NCI-H2107 (cell line): ENCODE data around the gene PRTFDC1.
"Not testable (repeated sequence)": the region's sequence is repeated elsewhere in the genome, so short reads cannot be mapped to it uniquely, and the experiment has no call there.

Experiments
- DNase-seq: peaks from one replicate; lab custom pipeline; 2025; lab: John Stamatoyannopoulos, UW

PRTFDC1 gene, protein sequence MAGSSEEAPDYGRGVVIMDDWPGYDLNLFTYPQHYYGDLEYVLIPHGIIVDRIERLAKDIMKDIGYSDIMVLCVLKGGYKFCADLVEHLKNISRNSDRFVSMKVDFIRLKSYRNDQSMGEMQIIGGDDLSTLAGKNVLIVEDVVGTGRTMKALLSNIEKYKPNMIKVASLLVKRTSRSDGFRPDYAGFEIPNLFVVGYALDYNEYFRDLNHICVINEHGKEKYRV

DNA sequence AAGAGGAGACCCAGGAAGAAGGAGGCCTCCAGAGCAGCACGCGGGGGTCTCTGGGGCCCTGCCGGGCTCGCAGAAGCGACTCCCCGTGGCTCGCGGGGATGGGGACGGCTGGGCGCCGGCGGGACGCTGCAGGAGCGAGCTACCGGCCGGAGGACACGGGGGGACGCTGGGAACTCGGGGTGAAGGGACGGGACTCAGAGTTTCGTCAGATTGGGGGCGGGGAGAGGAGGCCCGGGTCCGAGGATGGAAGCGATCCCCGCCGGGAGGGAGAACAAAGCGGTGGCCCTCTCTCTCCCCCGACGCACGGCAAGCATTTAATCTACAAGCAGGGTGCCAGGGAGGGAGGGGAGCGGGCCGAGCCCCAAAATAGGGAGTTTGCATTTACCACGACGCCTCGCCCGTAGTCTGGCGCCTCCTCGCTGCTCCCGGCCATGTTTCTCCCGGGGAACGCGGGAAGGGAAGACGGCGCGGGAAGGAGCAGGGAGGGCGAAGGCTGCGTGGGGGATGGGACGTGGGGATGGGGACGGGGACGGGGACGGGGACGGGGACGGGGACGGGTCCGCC lies at the start of gene PRTFDC1:
Gene PRTFDC1, minus strand, starts transcription at position 464 of the 564 bp plus-strand sequence. Its CDS starts 31 bp downstream, at position 433.
- DNase-seq: no peak

DNA sequence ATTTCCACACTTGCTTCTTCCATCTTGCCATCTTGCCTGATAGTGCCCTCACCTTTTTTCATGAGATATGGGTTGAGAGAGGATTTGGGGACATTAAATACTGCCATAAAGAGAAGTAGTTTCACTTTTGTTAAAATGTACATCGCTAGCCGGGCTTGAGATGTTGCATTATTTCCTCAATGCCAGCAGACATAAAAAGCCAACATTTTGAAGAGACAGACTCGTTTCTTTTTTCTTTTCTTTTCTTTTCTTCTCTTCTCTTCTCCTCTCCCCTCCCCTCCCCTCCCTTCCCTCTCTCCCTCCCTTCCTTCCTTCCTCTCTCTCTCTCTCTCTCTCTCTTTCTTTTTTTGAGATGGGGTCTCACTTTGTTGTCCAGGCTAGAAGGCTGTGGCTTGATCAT lies 45.6 kb upstream of the PRTFDC1 start:
- DNase-seq: no peak

DNA sequence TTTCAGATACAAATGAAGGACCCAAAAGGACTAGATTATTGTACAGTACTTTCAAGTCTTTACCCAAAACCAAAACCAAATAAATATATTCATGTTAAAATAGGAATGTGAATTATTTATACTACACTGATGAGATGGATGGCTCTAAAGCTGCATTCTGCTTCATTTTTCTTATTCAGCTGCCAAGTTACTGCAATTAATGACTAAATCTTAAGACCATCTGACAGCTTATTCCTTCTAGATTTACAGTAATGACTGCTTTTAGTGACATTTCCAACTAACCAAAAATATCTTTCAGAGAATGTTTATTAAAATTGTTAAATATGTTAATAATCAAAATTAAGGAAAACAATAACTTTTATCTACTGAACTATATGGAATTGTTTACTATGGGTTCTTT lies 42.7 kb upstream of the PRTFDC1 start:
- no peak for DNase-seq

DNA sequence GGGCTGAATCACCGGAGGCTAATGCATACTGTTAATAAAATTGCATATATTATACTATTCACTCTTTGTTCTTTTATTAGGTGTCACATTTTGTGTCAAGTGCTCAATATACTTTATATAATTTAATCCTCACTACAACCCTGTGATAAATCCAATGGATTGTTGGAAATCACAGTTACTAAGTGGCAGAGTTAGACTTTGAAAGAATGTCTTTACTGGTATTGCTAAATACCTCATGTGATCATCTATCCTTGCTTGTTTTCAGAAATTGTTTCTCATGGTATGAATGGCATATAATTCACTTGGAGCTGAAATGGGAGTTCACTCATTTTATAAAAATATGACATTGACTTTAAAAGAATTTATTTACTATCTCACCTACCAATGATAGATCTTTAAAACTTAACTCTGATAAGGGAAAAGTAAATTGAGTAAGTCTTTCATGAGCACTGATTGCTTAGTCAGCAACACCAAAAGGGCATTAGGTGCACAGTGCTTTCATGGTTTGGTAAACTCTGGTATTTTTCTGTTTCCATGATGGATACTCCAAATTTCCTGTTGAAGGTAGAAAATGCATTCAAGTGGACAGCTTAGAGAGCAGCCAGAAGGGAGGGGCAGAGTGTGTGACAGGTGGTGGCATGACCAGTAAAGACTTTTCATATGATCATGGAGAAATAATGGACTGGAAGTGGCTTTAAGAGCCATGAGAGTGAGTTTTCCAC lies 41.0 kb upstream of the PRTFDC1 start:
- DNase-seq: no peak

DNA sequence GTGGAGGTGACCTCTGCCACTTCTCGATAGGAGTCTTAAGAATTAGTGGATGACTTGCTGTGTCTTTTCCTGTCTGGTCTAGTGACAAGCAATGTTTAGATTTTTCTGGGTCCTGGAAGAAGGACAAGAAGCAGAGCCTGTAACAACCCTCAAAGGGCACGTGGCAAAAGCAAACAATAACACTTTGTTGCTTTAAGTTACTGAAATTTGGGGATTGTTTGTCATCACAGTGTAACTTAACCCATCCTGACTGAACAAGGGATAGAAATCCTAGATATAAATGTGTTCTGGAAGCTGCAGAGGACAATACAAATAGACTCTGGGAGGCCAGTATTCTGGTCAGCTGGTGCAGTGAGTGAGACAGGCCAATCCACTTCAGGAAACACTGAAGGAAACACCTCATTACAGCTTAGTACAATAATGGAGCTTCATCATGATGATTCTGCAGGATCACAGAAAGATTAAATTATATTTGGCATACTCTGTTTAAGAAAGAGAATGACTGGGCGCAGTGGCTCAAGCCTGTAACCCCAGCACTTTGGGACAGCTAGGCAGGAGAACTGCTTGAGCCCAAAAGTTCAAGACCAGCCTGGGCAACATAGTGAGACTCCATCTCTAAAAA lies 40.2 kb upstream of the PRTFDC1 start:
- no peak for DNase-seq

DNA sequence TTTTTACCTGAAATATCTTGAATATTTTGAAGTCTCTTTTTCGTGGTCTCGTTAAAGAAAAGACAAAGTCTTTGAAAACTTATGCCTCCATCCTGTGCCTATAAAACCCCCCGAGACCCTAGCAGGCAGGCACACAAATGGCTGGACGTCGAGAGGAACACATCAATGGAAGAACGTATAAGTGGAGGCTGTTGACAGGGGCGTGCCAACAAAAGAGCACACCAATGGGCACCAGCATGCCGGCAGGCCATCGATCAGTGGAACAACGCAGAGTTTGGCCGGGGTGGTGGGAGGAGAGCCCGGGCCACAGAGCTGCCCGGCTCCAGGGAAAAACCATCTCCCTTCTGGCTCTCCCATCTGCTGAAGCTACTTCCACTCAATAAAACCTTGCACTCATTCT lies 38.9 kb upstream of the PRTFDC1 start:
- no peak for DNase-seq

DNA sequence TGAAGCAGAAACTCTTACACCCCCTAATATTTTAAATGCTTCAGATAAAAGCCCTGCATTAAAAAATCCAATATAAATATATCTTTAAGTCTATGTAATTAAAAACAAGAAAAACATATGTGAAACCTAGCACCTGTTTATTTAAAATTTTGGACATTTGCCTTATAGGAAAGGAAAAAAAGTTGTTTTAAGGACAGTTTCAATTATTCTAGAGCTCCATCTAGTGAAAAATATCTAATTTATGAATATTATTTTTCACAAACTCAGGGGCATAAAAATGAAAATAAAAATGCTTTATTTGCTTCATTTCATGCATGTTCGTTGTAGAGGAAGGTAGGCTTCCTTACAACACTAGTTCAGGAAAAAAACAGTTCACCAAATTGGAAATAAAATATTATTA lies 37.5 kb upstream of the PRTFDC1 start:
- no peak for DNase-seq

DNA sequence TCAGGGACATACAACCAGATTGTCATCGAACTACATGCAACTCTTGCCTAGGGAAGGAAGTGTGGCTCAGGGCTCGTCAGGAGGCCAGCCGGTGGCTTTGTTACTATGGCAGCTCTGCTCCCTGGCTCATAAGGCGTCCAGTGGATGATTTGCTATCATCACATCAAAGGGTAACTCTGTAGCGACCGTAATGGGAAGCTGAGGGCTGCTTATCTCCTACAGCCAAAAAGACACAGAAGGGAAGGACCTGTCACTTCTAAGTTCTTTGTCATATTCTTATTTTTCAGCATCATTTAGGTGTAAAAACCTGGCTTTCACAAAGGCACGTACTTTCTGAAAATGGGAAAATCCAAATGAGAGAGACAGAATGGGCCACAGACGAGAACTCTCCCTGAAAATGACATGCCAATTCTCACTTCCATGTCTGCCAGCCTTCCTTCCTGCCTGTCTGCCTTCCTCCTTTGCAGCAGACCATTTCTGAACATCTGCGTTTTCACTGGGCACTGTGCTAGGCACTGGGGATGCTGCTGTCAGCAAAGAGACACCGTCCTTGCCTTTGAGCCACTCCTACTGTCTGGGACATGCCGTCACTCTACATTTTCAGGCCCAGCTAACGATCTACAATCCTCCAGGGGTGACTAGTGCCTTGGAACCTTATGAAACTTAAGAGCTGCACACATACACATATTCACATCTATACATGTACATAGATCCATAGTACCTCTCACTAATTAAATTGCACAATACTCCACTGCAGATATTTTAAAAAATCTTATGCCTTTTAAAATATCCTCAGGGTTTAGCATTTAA lies 36.6 kb upstream of the PRTFDC1 start:
- no peak for DNase-seq

DNA sequence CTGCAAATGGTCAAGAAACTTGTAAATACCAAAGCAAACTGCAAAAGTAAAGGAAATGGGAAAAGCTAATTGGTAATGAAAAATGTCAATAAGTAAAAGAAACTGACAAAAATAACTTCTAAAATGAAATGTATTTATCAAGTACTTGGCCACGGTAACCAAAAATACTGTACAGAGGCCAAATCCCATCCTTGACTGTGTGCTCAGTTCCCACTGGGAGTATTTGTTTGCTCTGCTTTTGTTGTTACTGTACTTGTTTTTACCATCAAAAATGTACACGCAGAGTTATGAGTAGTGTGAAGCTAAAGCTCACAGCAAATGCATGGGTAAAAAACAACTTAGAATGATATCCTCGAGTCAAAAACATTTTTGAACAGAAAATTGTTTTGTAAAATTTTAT lies 32.5 kb upstream of the PRTFDC1 start:
- no peak for DNase-seq

DNA sequence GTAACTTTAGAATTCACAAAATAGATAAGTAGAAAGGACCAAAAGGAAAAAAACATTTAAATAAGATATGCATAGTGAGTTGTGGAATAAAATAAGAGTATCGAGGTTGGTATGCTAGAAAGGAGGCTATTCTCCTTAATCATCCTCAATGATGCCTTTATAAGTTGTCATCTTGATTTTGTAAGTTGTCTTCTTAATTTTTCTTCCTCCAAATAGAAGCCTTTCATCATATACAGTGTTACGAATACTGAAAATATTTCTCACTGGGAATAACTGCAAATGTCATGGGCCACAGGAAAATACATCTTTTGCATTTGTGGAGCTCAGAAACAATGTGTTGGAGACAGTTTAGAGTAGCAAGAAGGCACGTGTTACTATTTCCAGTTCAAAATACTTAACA lies 31.5 kb upstream of the PRTFDC1 start:
- no peak for DNase-seq

DNA sequence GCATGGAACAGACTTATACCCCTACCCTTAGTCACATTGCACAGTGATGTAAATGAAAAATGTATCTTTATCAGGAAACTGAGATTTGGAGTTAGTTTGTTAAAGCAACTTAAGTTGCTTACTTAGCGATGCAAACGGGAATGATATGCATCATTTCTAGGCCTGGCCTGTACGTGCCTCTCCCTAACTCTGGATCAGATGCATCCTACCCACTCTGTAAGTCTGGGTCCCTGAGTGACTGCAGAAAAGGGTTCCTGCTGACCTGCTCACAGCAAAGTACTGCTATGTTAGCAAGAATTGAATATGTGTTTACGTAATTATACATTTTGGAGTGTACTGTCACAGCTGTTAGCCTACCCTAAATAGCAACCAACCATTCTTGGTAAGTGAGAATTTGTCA lies 30.7 kb upstream of the PRTFDC1 start:
- no peak for DNase-seq

DNA sequence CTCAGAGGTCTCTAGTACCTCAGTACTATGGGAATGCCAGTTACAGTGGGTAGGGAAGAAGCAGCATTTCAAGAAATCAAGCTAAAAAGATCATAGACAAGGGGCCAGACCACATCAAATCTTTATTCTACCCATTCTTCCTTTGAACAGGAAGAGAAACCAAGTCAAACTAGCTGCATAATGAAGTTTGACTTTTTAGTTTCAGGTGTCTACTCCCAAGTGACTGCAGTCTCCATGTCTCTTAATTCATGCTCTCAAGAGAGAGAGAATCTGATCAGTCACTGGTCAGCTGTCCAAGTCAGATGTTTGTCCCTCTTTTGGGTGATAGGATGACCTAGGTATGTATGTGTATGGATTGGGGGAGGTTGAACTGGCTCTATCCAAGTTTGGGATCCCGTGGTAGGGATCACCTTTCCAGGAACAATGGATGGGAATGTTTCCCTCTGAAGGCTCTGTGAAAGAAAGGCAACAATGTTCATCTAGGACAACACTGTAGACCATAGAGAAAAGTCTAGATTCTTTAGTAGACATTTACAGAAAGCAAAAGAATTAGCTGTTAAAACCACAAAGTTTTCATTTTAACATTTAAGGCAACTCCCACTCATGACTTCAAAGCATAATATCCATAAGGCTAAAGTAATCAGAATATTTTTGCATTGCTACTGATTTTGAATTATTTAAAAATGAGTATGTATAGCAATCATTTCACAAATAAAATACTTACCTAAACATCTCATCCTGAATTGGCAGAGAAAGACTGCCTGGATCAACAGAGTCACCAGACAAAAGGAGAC lies 30.1 kb upstream of the PRTFDC1 start:
- no peak for DNase-seq

DNA sequence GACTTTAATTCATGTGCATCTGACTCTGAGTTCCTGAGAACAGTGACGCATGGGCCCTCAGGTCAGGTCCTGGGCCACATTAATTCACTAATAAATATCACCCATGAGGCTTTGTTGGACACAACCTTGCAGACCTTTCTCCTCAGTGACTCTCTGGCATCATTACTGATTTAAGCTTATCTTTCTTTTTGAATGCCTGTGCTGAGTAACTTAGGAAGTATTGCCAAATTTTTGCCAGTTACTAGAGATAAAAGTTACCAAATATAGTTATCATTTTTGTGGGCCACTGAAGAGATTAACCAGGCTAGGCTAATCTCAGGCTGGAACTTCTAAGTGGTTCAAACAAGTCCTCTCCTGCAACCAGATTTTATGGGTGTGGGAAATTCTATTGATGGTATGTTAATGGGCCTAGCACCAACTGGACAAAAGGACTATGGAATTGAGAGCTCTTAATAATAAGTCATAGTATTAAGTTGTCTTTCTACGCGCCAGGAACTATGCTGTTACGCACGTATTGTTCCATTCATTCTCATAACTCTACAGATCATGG lies 28.8 kb upstream of the PRTFDC1 start:
- no peak for DNase-seq

DNA sequence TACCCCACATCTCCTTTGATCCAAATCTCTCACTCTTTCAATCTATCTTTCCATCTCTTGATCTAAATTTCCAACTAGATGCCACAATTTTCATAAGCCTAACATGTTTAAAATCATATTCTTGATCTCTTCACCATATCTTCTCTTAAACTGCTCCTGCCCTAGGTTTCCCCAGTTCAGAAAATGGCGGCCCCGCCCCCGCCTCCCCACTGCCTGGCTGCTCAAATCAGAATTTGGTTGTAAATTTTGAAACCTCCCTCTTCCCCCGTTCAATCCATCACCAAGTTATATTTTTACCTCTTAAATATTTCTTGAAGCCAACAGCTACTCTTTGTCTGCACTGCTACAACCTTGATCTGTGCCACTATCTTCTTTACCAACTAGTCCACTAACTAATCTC lies 27.3 kb upstream of the PRTFDC1 start:
- no peak for DNase-seq

DNA sequence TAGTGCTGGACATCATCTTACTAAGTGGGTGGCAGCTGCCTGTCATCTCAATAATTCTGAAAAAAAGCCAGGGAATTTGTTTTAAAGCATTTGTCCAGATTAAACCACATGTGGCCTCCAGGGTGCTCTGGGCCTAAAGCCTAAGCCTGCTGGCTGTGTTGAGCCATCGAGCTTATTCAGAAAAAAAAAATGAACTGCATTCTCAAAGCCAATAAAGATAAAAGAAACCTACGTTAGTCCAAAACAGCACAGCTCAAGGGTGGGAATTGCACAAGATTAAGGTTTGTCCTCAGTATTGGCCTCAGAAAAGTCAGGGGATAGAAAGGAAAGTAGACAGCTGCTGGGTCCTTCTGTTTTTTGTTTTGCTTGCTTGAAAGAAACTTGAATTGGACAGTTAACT lies 22.6 kb upstream of the PRTFDC1 start:
- no peak for DNase-seq

DNA sequence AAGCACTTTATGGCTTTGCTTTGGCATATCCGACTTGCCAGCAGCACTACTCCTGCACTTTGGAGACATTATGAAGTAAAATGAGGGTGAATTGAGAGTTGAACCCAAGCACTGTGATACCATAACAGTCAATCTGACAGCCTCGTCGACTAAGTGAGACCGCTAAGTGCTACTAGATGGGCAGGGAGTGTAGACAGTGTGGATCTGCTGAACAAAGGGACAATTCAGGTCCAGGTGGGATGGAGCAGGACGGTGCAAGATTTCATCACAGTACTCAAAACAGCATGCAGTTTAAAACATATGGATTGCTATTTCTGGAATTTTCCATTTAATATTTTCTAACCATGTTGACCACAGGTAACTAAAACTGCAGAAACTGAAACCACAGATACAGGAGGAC lies 20.8 kb upstream of the PRTFDC1 start:
- DNase-seq: no peak

DNA sequence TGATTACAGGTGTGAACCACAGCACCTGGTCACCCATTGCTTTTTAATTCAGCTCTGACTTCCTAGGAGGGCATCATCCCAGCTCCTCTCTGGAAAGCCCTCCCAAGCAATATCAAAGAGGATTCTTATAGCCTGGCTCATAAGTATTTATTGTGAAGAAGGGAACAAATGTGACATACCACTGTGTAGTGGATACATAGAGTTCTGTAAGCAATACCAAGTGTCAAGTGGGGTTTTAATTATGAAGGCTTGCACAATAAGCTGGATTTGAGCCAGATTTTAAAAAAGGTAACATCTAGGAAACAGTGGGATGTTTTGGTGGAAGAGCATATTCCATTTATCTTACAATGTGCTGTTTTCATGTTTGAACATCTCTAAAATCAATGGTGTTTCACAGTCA lies 19.0 kb upstream of the PRTFDC1 start:
- no peak for DNase-seq

DNA sequence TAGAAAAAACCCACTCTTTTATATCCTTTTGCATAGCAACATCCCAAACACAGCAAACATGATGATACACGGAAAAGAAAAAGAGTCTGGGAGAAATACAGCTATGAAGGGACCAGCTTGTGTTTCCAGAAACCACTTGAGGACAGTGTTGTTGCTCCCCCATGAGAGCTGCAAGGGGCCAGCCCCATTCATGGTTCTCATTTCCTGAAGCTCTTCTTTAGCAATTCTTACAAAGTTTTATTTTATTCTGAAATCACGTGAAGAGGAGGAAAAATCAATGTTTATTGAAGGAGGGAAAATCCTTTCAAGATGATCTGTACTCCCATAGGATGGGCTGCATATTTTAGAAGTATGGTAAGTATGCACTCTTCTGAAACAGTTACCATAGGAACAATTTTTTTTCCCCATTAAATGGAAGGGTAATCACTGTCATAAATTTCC lies 17.5 kb upstream of the PRTFDC1 start:
- no peak for DNase-seq

DNA sequence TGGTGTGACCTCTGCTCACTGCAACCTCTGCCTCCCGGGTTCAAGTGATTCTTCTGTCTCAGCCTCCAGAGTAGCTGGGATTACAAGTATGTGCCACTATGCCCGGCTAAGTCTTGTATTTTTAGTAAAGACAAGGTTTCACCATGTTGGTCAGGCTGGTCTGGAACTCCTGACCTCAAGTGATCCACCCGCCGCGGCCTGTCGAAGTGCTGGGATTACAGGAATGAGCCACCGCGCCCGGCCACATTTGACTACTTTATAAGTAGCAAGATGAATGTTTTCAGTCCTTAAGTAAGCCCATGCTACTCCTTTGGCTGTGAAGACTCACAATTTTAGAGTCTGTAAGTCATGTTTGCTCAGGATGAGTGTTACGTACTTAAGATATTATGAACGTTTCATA lies 16.5 kb upstream of the PRTFDC1 start:
- not testable (repeated sequence) for DNase-seq

DNA sequence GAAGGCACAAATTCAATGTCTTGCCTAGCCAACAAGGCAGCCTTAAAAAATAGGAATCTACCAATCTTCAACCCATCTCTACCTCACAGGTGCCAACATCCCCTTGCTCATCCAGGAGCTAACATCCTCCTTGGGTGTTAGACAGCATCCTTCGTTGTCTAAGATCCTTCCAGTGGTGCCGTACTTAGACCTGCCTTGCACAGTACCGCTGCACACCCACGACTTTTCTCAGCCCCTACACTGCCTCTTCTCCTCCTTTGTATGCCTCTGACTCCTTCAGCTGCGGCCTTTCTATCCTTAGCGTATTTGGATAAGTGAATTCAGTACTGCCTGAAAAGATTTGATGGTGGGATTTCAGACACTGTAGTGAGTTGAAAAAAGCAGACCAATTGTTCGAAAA lies 15.9 kb upstream of the PRTFDC1 start:
- DNase-seq: no peak

DNA sequence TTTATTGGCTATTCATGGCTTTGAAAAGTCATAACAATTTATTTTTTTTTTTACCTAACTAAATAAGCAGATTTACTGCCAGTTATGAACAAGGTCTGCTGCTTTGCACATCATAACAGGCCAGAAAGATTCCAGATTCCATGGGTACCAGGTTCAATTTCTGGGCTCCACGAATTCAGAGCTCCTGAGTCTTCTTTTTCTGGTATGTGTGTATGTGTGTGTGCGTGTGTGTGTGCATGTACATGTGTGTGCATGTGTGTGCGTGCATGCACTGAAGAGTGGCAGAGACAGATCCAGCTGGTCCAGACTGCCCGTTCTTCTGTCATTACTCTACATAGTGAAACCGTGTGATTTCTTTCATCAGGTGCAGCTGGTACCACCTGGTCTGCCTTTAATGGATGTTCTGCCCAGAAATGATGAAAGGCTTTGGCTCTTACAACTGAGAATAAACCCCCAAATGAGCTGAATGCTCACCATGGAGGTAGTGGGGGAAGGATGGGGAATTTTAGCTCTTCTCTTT lies 14.6 kb upstream of the PRTFDC1 start:
- no peak for DNase-seq
